Heart left ventricle (tissue), 16 donors: ENCODE measurements around the gene CFAP20. TPM values are rescaled to one million over a fixed set of nuclear protein-coding genes. Genes with fewer than 3 reads are reported as not detected.
"Not testable (repeated sequence)": the region's sequence is repeated elsewhere in the genome, so short reads cannot be mapped to it uniquely, and the experiment has no call there.

Source experiments
- ATAC-seq, 4 donors: fragments of 200-7000 bp; cut with Tn5 transposase; one replicate each; pipeline ENCODE4 v1.9.1; 2020 to 2022; ENCODE audit warnings: moderate library complexity in 4 of 4, mild to moderate bottlenecking in 3 of 4, moderate number of reproducible peaks in 1 of 4
- DNase-seq, 5 donors: peaks; one replicate each; pipeline ENCODE4 v3.0.0-alpha.2; 2020
- H3K27ac ChIP-seq, 12 donors: fragments of 200-600 bp; sonication (generic) in 4 of 12; one replicate each; pipeline versions ENCODE4 v1.5.0 to v1.8.0; 2016 to 2022; ENCODE audit warnings: mild to moderate bottlenecking in 2 of 12
- H3K27me3 ChIP-seq, 9 donors: fragments of 200-600 bp; sonication (generic) in 2 of 9; one replicate each; pipeline versions ENCODE4 v1.5.1 to v1.8.0; 2016 to 2022; ENCODE audit warnings: mild to moderate bottlenecking in 3 of 9
- H3K36me3 ChIP-seq, 9 donors: fragments of 200-600 bp; sonication (generic) in 2 of 9; one replicate each; pipeline versions ENCODE4 v1.5.0 to v1.8.0; 2018 to 2022; ENCODE audit warnings: mild to moderate bottlenecking in 2 of 9
- H3K4me1 ChIP-seq, 12 donors: fragments of 200-600 bp; sonication (generic) in 4 of 12; one replicate each; pipeline versions ENCODE4 v1.5.0 to v1.8.0; 2016 to 2022; ENCODE audit warnings: mild to moderate bottlenecking in 3 of 12
- H3K4me3 ChIP-seq, 12 donors: fragments of 200-600 bp; sonication (generic) in 4 of 12; one replicate each; pipeline versions ENCODE4 v1.5.0 to v1.8.0; 2017 to 2022; ENCODE audit warnings: mild to moderate bottlenecking in 9 of 12, moderate library complexity in 4 of 12
- H3K9me3 ChIP-seq, 12 donors: fragments of 200-600 bp; sonication (generic) in 4 of 12; one replicate each; pipeline versions ENCODE4 v1.5.0 to v1.8.0; 2016 to 2022; ENCODE audit warnings: mild to moderate bottlenecking in 1 of 12
- POLR2A ChIP-seq, 2 donors: fragments of 450-650 bp; IDR thresholded peaks; one replicate each; pipeline ENCODE4 v1.6.1; 2017; ENCODE audit warnings: antibody characterized with exemption in 2 of 2, mild to moderate bottlenecking in 2 of 2, moderate library complexity in 2 of 2
- WGBS, 4 donors: extraction: QIAGEN DNeasy Blood & Tissue Kit in 2 of 4; methylation state at CpG; one replicate each; pipeline versions ENCODE4 v1.1.5 to v1.1.7; 2013 to 2018; 5-methylcytosine and 5-hydroxymethylcytosine counted together
- intact Hi-C, 10 donors: fragments of 100-400 bp; cut with DNase I; formaldehyde crosslinking; loops; one replicate each; pipeline versions ENCODE4 v1.11.1 to v1.14.2; 2022
- polyA plus RNA-seq, 2 donors: library from polyadenylated mRNA; stranded (reverse); fragments of 200-250 nt; gene quantifications; one replicate each; pipeline ENCODE4 v1.2.3, GENCODE V29; 2013
- total RNA-seq, 9 donors: library from RNA; depleted of rRNA in 2 of 9; stranded (reverse); fragments of >200 nt in 2 of 9; fragmentation: NEBNext Ultra II Directional in 3 of 9; extraction: Animal tissue kit (Norgen Biotek cat#: 25700) in 3 of 9; gene quantifications; one replicate each; pipeline versions ENCODE4 v1.1.0 to v1.2.4, GENCODE V29; 2016 to 2023
- TF ChIP-seq, protein P1 (sequence below), 12 donors: fragments of 200-600 bp; sonication (generic) in 4 of 12; IDR thresholded peaks; one replicate each; pipeline versions ENCODE4 v1.5.0 to v1.8.0; 2018 to 2022; ENCODE audit warnings: antibody characterized with exemption in 12 of 12, mild to moderate bottlenecking in 5 of 12
- donor health status: ischemic (EF 13 %, LVEDD 7.1; RV severe dilation, severe dysfunction).
- donor health status: healthy with polysubstance abuse.
- donor health status: DM: no; HTN: yes; CAD: no.
- donor health status: DM: no; HTN: no; CAD: no.
- donor health status: ischemic (EF 25% LVEDD 6.9; RV normal size, moderate dysfunction).
- donor health status: ischemic (EF 25% LVEDD 5.7; RV mildly dilated, moderate dysfunction).
- donor health status: healthy.
- donor health status: DM: yes; HTN: yes; CAD: no.
- donor health status: ischemic (EF 35%, LVEDD 5.7; RV mildly dilated, moderate dysfunction).
- donor health status: nonischemic (EF 11% LVEDD 7.7; RV severe dilation, severe dysfunction).
- donor health status: DM: yes; HTN: yes; CAD: no.
- donor health status: PGD.
- donor health status: ischemic (EF 29% LVEDD 5.4; RV normal size, mild dysfunction).
- donor health status: nonischemic (EF 23%, LVEDD 6.1; RV moderate dilation, normal function).

CFAP20 gene
- total and polyA plus RNA-seq, 11 donors, result 22.7 to 60.4 (median 36.3) TPM

DNA sequence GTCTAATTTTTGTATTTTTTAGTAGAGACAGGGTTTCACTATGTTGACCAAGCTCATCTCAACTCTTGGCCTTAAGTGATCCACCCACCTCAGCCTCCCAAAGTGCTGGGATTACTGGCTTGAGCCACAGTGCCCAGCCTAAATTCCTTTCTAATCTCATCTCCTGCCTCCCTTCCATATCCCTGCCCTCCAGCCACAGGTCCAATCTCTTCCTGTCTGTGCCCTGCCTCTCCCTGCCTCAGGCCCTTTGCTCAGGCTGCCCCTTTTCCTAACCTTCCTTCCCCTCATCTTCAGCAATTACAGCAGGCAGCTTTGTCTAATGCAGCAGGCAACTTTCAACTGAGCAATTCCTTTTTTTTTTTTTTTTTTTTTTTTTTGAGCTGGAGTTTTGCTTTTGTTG lies 46.8 kb downstream of the CFAP20 start:
- intact Hi-C loops, result loop anchor here in 2 of 10 donors (5.0 kb wide), 3 partner anchors 35 to 55 kb away; partner anchors contain the start of gene MMP15 (in 1 of the 2)
- no peak for DNase-seq
- H3K36me3 ChIP-seq, result no peaks in the 10 kb centered on the region
- H3K4me3 ChIP-seq, result no peak overlapping the region
- no peaks in the 10 kb centered on the region for H3K9me3 ChIP-seq
- H3K4me1 ChIP-seq, result peaks cover 0 to 21% (median 9%) of the 10 kb centered on the region in 12 donors
- no peaks in the 10 kb centered on the region for H3K27me3 ChIP-seq
- H3K27ac ChIP-seq, result peak overlapping the region in 3 of 12 donors; percentile 34 to 44 (median 34)
- TF ChIP-seq, protein P1, sequence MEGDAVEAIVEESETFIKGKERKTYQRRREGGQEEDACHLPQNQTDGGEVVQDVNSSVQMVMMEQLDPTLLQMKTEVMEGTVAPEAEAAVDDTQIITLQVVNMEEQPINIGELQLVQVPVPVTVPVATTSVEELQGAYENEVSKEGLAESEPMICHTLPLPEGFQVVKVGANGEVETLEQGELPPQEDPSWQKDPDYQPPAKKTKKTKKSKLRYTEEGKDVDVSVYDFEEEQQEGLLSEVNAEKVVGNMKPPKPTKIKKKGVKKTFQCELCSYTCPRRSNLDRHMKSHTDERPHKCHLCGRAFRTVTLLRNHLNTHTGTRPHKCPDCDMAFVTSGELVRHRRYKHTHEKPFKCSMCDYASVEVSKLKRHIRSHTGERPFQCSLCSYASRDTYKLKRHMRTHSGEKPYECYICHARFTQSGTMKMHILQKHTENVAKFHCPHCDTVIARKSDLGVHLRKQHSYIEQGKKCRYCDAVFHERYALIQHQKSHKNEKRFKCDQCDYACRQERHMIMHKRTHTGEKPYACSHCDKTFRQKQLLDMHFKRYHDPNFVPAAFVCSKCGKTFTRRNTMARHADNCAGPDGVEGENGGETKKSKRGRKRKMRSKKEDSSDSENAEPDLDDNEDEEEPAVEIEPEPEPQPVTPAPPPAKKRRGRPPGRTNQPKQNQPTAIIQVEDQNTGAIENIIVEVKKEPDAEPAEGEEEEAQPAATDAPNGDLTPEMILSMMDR (IDR thresholded peaks at IDR 0.05), result no peak
- no peak for TF ChIP-seq POLR2A (IDR thresholded peaks at IDR 0.05)
- no peak for ATAC-seq

DNA sequence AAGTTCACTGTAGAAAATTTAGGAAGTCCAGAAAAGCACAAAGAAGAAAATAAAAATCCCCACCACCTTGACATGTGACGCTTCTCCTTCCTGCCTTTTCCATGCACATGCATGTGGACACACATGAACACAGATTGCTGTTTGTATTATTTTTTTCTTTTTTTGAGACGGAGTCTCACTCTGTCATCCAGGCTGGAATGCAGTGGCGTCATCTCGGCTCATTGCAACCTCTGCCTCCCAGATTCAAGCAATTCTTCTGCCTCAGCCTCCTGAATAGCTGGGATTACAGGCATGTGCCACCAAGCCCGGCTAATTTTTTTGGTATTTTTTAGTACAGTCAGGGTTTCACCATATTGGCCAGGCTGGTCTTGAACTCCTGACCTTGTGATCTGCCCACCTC lies 48.5 kb downstream of the CFAP20 start:
- WGBS, 4 donors, result 75 to 85% (median 81%) methylated on average over 5 of the region's 5 CpGs
- peaks cover 0 to 12% (median 0%) of the 10 kb centered on the region in 12 donors for H3K9me3 ChIP-seq

DNA sequence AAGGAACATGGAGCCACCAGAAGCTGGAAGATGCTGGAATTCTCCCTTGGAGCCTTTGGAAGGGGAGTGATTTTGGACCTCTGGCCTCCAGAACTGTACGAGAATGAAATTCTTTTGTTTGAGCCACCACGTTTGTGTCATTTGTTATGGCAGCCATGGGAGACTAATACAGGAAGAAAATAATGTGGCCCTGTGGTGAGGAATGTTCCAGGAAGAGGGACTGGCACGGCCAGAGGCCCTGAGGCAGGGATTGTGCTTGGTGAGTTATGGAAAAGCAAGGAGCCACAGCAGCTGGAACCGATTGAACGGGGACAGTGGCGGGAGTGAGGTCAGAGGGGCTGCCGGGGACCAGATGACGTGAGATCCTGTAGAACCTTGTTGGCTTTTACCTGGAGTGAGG lies 51.4 kb downstream of the CFAP20 start:
- H3K4me1 ChIP-seq, result peaks cover 0 to 21% (median 9%) of the 10 kb centered on the region in 12 donors
- intact Hi-C loops, result no loop called here
- no peak for ATAC-seq
- no peaks in the 10 kb centered on the region for H3K27me3 ChIP-seq
- H3K4me3 ChIP-seq, result no peak overlapping the region
- no peak for DNase-seq
- WGBS, 4 donors, result 82 to 89% (median 83%) methylated on average over 8 of the region's 8 CpGs
- no peak overlapping the region for H3K27ac ChIP-seq
- H3K9me3 ChIP-seq, result peaks cover 0 to 14% (median 0%) of the 10 kb centered on the region in 12 donors
- TF ChIP-seq POLR2A (IDR thresholded peaks at IDR 0.05), result no peak
- TF ChIP-seq, protein P1 (IDR thresholded peaks at IDR 0.05), result no peak
- H3K36me3 ChIP-seq, result no peaks in the 10 kb centered on the region

More for the DNA sequence above, 48.5 kb downstream of the CFAP20 start:
- not testable (repeated sequence) for DNase-seq, H3K4me3 ChIP-seq, ATAC-seq, H3K36me3 ChIP-seq, H3K27me3 ChIP-seq
- Histone ChIP-seq H3K27ac (peak overlapping the region in 7 of 12 donors; percentile 51 to 83 (median 75)), H3K4me1 (peaks cover 0 to 21% (median 9%) of the 10 kb centered on the region in 12 donors)
- intact Hi-C loops, result loop anchor here in 2 of 10 donors (5.0 kb wide), 3 partner anchors 33 to 53 kb away; partner anchors contain the start of gene MMP15 (in 1 of the 2)

DNA sequence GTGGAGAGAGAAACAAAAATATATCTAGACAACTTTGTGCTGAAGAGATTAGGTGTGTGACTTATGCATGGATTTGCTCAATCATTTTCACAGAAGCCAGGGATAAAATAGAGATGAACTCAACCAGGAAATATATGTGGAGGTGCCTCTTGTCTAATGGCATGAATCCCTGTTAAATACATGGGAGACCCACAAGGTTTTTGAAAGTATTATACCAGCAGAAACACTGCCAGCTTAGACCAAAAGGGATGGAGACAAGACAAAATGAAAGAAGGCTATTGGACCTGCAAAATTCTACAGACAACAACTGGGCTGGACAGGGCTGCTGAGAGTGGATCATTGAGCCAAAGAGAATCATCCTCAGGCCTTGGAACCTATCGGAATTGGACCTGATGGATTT lies 52.7 kb downstream of the CFAP20 start:
- peaks cover 0 to 14% (median 5%) of the 10 kb centered on the region in 12 donors for H3K4me1 ChIP-seq
- H3K36me3 ChIP-seq, result no peaks in the 10 kb centered on the region
- H3K27me3 ChIP-seq, result no peaks in the 10 kb centered on the region
- H3K9me3 ChIP-seq, result peaks cover 0 to 14% (median 0%) of the 10 kb centered on the region in 12 donors
- no peak for ATAC-seq
- no peak overlapping the region for H3K4me3 ChIP-seq
- WGBS, 4 donors, result 94 to 100% (median 99%) methylated on average over 1 of the region's 1 CpG
- H3K27ac ChIP-seq, result no peak overlapping the region
- no peak for TF ChIP-seq POLR2A (IDR thresholded peaks at IDR 0.05)
- TF ChIP-seq, protein P1 (IDR thresholded peaks at IDR 0.05), result no peak
- DNase-seq, result no peak
- intact Hi-C loops, result no loop called here

DNA sequence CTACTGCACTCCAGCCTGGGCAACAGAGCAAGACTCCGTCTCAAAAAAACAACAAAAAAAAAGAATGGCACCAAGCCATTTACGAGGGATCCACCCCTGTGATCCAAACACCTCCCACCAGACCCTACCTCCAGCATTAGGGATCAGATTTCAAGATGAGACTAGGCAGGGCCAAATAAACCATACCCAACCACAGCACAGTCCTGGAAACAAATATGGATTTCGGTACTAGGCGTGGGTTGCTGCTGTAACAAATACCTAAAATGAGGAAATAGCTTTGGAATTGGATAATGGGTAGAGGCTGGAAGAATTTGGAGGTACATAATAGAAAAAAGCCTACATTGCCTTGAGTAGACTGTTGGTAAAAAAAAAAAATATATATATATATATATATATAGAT lies 54.5 kb downstream of the CFAP20 start:
- 74 to 96% (median 85%) methylated on average over 4 of the region's 4 CpGs for WGBS, 4 donors
- Histone ChIP-seq H3K4me3 (no peak overlapping the region), H3K9me3 (peaks cover 0 to 14% (median 0%) of the 10 kb centered on the region in 12 donors), H3K27ac (no peak overlapping the region), H3K27me3 (no peaks in the 10 kb centered on the region), H3K4me1 (no peaks in the 10 kb centered on the region), H3K36me3 (no peaks in the 10 kb centered on the region)
- DNase-seq (no peak), ATAC-seq (no peak)
- intact Hi-C loops, result no loop called here
- no peak for TF ChIP-seq POLR2A (IDR thresholded peaks at IDR 0.05)
- TF ChIP-seq, protein P1 (IDR thresholded peaks at IDR 0.05), result no peak

DNA sequence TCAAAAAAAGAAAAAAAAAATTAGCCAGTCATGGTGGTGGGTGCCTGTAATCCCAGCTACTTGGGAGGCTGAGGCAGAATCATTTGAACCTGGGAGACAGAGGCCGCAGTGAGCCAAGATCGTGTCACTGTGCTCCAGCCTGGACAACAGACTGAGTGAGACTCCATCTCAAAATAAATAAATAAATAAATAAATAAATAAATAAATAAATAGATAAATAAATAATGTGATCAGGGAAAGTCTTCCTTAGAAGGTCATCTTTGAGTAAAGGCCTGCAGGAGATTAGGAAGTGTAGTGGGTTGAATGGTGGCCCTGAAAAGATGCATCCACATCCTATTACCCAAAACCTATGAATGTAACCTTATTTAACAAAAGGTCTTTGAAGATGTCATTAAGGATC lies 56.1 kb downstream of the CFAP20 start:
- H3K4me3 ChIP-seq, H3K27me3 ChIP-seq, H3K36me3 ChIP-seq, ATAC-seq, H3K27ac ChIP-seq, DNase-seq, intact Hi-C loops, H3K4me1 ChIP-seq: not testable (repeated sequence)
- WGBS, 4 donors, result 89 to 97% (median 96%) methylated on average over 2 of the region's 2 CpGs
- peaks cover 0 to 14% (median 0%) of the 10 kb centered on the region in 12 donors for H3K9me3 ChIP-seq

DNA sequence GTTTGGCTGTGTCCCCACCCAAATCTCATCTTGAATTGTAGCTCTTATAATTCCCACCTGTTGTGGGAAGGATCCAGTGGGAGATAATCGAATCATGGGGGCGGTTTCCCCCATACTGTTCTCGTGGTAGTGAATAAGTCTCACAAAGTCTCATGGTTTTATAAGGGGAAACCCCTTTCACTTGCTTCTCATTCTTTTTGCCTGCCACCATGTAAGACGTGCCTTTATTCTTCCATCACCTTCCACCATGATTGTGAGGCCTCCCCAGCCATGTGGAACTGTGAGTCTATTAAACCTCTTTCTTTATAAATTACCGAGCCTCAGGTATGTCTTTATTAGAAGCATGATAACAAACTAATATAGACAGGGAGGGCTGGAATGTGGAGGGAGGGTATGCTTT lies 57.0 kb downstream of the CFAP20 start:
- H3K4me1 ChIP-seq, H3K27ac ChIP-seq, ATAC-seq, DNase-seq, H3K27me3 ChIP-seq, H3K36me3 ChIP-seq, intact Hi-C loops, H3K4me3 ChIP-seq: not testable (repeated sequence)
- peaks cover 0 to 14% (median 0%) of the 10 kb centered on the region in 12 donors for H3K9me3 ChIP-seq
- 91 to 95% (median 93%) methylated on average over 5 of the region's 5 CpGs for WGBS, 4 donors
